ENCODE measurements around the gene SP140L. TPM values are rescaled to one million over a fixed set of nuclear protein-coding genes. Genes with fewer than 3 reads are reported as not detected.

The SP140L gene
- total and polyA plus RNA-seq, 9 donors, result 7.1 to 31.3 (median 19.4) TPM

GRCh38 chr2:230295192-230295591 is 31.8 kb upstream of the SP140L start:
- intact Hi-C loops (cut with DNase I), result no loop called here
- Histone ChIP-seq H3K27me3 (no peaks in the 10 kb centered on the region), H3K4me1 (ENCODE audit: insufficient read depth) (no peaks in the 10 kb centered on the region), H3K36me3 (no peaks in the 10 kb centered on the region), H3K9me3 (no peaks in the 10 kb centered on the region), H3K4me3 (no peak overlapping the region), H3K27ac (no peak overlapping the region)
- TF ChIP-seq CTCF (IDR thresholded peaks at IDR 0.05) (no peak), POLR2A (IDR thresholded peaks at IDR 0.05) (no peak), EP300 (IDR thresholded peaks at IDR 0.05) (no peak)
- 90 to 95% (median 94%) methylated on average over 6 of the region's 6 CpGs for WGBS, 3 donors
- no peak for DNase-seq

- DNase-seq, result no peak
- no peak overlapping the region for H3K27ac ChIP-seq
- intact Hi-C loops (cut with DNase I), result no loop called here
- H3K36me3 ChIP-seq, result no peaks in the 10 kb centered on the region
- H3K4me1 ChIP-seq (ENCODE audit: insufficient read depth), result no peaks in the 10 kb centered on the region
- no peaks in the 10 kb centered on the region for H3K9me3 ChIP-seq
- no peaks in the 10 kb centered on the region for H3K27me3 ChIP-seq
- H3K4me3 ChIP-seq, result no peak overlapping the region
- no peak for TF ChIP-seq EP300 (IDR thresholded peaks at IDR 0.05)
- no peak for TF ChIP-seq POLR2A (IDR thresholded peaks at IDR 0.05)
- no peak for TF ChIP-seq CTCF (IDR thresholded peaks at IDR 0.05)
These were observed 30.1 kb upstream of the SP140L start for GRCh38 chr2:230296917-230297316.

GRCh38 chr2:230299618-230300017 is 27.4 kb upstream of the SP140L start:
- H3K27me3 ChIP-seq, result no peaks in the 10 kb centered on the region
- no peaks in the 10 kb centered on the region for H3K9me3 ChIP-seq
- H3K4me1 ChIP-seq (ENCODE audit: insufficient read depth), result no peaks in the 10 kb centered on the region
- WGBS, 3 donors, result 78 to 89% (median 80%) methylated on average over 2 of the region's 2 CpGs
- TF ChIP-seq POLR2A (IDR thresholded peaks at IDR 0.05) (no peak), EP300 (IDR thresholded peaks at IDR 0.05) (no peak)
- intact Hi-C loops (cut with DNase I), result no loop called here
- H3K27ac ChIP-seq, result no peak overlapping the region
- H3K4me3 ChIP-seq, result no peak overlapping the region
- DNase-seq, result no peak
- H3K36me3 ChIP-seq, result no peaks in the 10 kb centered on the region

- H3K9me3 ChIP-seq, result no peaks in the 10 kb centered on the region
- no peaks in the 10 kb centered on the region for H3K4me1 ChIP-seq (ENCODE audit: insufficient read depth)
- no peak for DNase-seq
- no peak overlapping the region for H3K27ac ChIP-seq
- intact Hi-C loops (cut with DNase I), result no loop called here
- WGBS, 3 donors, result 86 to 92% (median 91%) methylated on average over 22 to 23 of the region's 23 CpGs
- TF ChIP-seq CTCF (IDR thresholded peaks at IDR 0.05), result no peak
- no peaks in the 10 kb centered on the region for H3K36me3 ChIP-seq
- H3K4me3 ChIP-seq, result no peak overlapping the region
- no peaks in the 10 kb centered on the region for H3K27me3 ChIP-seq
These were observed 21.3 kb upstream of the SP140L start for GRCh38 chr2:230305416-230306275.

GRCh38 chr2:230306474-230306873 is 20.5 kb upstream of the SP140L start:
- intact Hi-C loops (cut with DNase I), result no loop called here
- no peaks in the 10 kb centered on the region for H3K9me3 ChIP-seq
- H3K4me3 ChIP-seq, result no peak overlapping the region
- no peak overlapping the region for H3K27ac ChIP-seq
- no peaks in the 10 kb centered on the region for H3K4me1 ChIP-seq (ENCODE audit: insufficient read depth)
- TF ChIP-seq CTCF (IDR thresholded peaks at IDR 0.05) (no peak), POLR2A (IDR thresholded peaks at IDR 0.05) (no peak), EP300 (IDR thresholded peaks at IDR 0.05) (no peak)
- no peaks in the 10 kb centered on the region for H3K36me3 ChIP-seq
- DNase-seq, result no peak
- no peaks in the 10 kb centered on the region for H3K27me3 ChIP-seq
- WGBS, 3 donors, result 77 to 93% (median 92%) methylated on average over 2 of the region's 2 CpGs

All from ovary (tissue), 9 donors.